NB4 (cell line): ENCODE measurements around the gene SLC27A4.

Experiments
- MYC ChIP-seq: IDR thresholded peaks from 2 replicates; pipeline ENCODE4 v1.6.1; 2011; ENCODE audit warnings: low read depth, low read length
- POLR2A ChIP-seq: IDR thresholded peaks from 2 replicates; pipeline ENCODE4 v1.6.1; 2011; ENCODE audit warnings: mild to moderate bottlenecking; ENCODE audit not compliant: insufficient read length; ENCODE audit errors: extremely low read depth
- TF ChIP-seq, protein P1 (sequence below): IDR thresholded peaks from one replicate; pipeline ENCODE4 v1.5.1; 2012; ENCODE audit warnings: low read depth, low read length
- TF ChIP-seq, protein P2 (sequence below): IDR thresholded peaks from 2 replicates; pipeline ENCODE4 v1.6.1; 2011; ENCODE audit warnings: low read depth, low read length

DNA sequence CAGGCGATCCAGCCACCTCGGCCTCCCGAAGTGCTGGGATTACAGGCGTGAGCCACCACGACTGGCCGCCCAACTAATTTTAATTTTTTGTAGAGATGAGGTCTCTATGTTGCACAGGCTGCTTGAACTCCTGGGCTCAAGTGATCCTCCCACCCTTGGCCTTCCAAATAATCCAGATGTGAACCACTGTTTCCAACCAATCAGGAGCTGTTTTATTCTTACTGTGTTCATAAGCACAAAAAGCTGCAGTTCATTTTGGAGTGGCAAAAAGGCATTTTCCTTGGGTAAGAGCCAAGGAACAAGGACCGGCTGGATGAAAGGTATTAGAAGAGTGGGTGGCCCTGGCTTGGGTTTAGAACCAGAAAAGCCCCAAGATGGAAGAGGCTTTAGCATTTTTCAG lies 5.2 kb upstream of the SLC27A4 start:
- TF ChIP-seq, protein P1, sequence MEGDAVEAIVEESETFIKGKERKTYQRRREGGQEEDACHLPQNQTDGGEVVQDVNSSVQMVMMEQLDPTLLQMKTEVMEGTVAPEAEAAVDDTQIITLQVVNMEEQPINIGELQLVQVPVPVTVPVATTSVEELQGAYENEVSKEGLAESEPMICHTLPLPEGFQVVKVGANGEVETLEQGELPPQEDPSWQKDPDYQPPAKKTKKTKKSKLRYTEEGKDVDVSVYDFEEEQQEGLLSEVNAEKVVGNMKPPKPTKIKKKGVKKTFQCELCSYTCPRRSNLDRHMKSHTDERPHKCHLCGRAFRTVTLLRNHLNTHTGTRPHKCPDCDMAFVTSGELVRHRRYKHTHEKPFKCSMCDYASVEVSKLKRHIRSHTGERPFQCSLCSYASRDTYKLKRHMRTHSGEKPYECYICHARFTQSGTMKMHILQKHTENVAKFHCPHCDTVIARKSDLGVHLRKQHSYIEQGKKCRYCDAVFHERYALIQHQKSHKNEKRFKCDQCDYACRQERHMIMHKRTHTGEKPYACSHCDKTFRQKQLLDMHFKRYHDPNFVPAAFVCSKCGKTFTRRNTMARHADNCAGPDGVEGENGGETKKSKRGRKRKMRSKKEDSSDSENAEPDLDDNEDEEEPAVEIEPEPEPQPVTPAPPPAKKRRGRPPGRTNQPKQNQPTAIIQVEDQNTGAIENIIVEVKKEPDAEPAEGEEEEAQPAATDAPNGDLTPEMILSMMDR, result no peak
- TF ChIP-seq MYC, result no peak
- no peak for TF ChIP-seq POLR2A
- TF ChIP-seq, protein P2, sequence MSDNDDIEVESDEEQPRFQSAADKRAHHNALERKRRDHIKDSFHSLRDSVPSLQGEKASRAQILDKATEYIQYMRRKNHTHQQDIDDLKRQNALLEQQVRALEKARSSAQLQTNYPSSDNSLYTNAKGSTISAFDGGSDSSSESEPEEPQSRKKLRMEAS, result no peak
